CD4-positive, alpha-beta T cell treated with Interleukin-6 for 4 hours (primary cell): ENCODE data around the gene ACP3.
"Not testable (repeated sequence)": the region's sequence is repeated elsewhere in the genome, so short reads cannot be mapped to it uniquely, and the experiment has no call there.

Experiments
- DNase-seq: peaks from one replicate; pipeline ENCODE4 v3.0.0-alpha.2; 2020; ENCODE audit warnings: mixed read lengths

The ACP3 gene

GRCh38 chr3:132368962-132369361 lies 51.8 kb downstream of the ACP3 start:
- no peak for DNase-seq

GRCh38 chr3:132376945-132377354 lies 59.7 kb downstream of the ACP3 start:
- DNase-seq: not testable (repeated sequence)

GRCh38 chr3:132378048-132378762 lies 61.0 kb downstream of the ACP3 start:
- DNase-seq: no peak

GRCh38 chr3:132378846-132379245 lies 61.6 kb downstream of the ACP3 start:
- no peak for DNase-seq

GRCh38 chr3:132380920-132381319 lies 63.7 kb downstream of the ACP3 start:
- no peak for DNase-seq

GRCh38 chr3:132381348-132381944 lies 64.2 kb downstream of the ACP3 start:
- no peak for DNase-seq

- no peak for DNase-seq
Measured at GRCh38 chr3:132382267-132382666, 65.1 kb downstream of the ACP3 start.

GRCh38 chr3:132382688-132383194 lies 65.5 kb downstream of the ACP3 start:
- DNase-seq: no peak

GRCh38 chr3:132386259-132386658 lies 69.1 kb downstream of the ACP3 start:
- DNase-seq: no peak

- not testable (repeated sequence) for DNase-seq
Measured at GRCh38 chr3:132392675-132393074, 75.5 kb downstream of the ACP3 start.

- DNase-seq: no peak
Measured at GRCh38 chr3:132394320-132394719, 77.1 kb downstream of the ACP3 start.

- no peak for DNase-seq
Measured at GRCh38 chr3:132395126-132395525, 77.9 kb downstream of the ACP3 start.

- no peak for DNase-seq
Measured at GRCh38 chr3:132396255-132396654, 79.0 kb downstream of the ACP3 start.

- DNase-seq: not testable (repeated sequence)
Measured at GRCh38 chr3:132396776-132397175, 79.6 kb downstream of the ACP3 start.

- DNase-seq: peak; percentile 11
Measured at GRCh38 chr3:132399054-132399929, 82.1 kb downstream of the ACP3 start.

- no peak for DNase-seq
Measured at GRCh38 chr3:132401255-132401654, 84.0 kb downstream of the ACP3 start.

GRCh38 chr3:132404276-132404675 lies 87.1 kb downstream of the ACP3 start:
- no peak for DNase-seq

- DNase-seq: no peak
Measured at GRCh38 chr3:132405188-132405587, 88.0 kb downstream of the ACP3 start.

- no peak for DNase-seq
Measured at GRCh38 chr3:132405609-132406299, 88.5 kb downstream of the ACP3 start.

GRCh38 chr3:132406587-132406986 lies 89.4 kb downstream of the ACP3 start:
- DNase-seq: no peak

GRCh38 chr3:132407025-132407424 lies 89.8 kb downstream of the ACP3 start:
- DNase-seq: no peak
